Lung (tissue), 12 donors: ENCODE data around the gene DCUN1D4. TPM values are rescaled to one million over a fixed set of nuclear protein-coding genes. Genes with fewer than 3 reads are reported as not detected.

ENCODE experiments used
- ATAC-seq: fragments of 200-7000 bp; cut with Tn5 transposase; one replicate; pipeline ENCODE4 v1.9.1; 2020; ENCODE audit warnings: moderate number of reproducible peaks; ENCODE audit not compliant: insufficient read depth, low FRiP score
- DNase-seq, 3 donors: peaks; one replicate each; pipeline ENCODE4 v3.0.0-alpha.2; 2013 to 2017
- H3K27ac ChIP-seq, 2 donors: one replicate each; pipeline ENCODE4 v1.5.1; 2013; ENCODE audit warnings: mild to moderate bottlenecking in 2 of 2, moderate library complexity in 2 of 2, control low read depth in 1 of 2, inconsistent platforms in 1 of 2, low read depth in 1 of 2, low read length in 1 of 2
- H3K27me3 ChIP-seq, 3 donors: one replicate each; pipeline ENCODE4 v1.5.1; 2013; ENCODE audit warnings: low read length in 2 of 3; ENCODE audit not compliant: control insufficient read depth in 3 of 3, insufficient read depth in 3 of 3
- H3K36me3 ChIP-seq, 4 donors: one replicate each; pipeline ENCODE4 v1.5.1; 2013; ENCODE audit warnings: low read length in 4 of 4, mild to moderate bottlenecking in 1 of 4, moderate library complexity in 1 of 4; ENCODE audit not compliant: control insufficient read depth in 4 of 4, insufficient read depth in 4 of 4
- H3K4me1 ChIP-seq, 5 donors: one replicate each; pipeline ENCODE4 v1.5.1; 2013; ENCODE audit warnings: low read length in 5 of 5, mild to moderate bottlenecking in 2 of 5, moderate library complexity in 1 of 5; ENCODE audit not compliant: control insufficient read depth in 5 of 5, insufficient read depth in 5 of 5
- H3K4me3 ChIP-seq: one replicate; pipeline ENCODE4 v1.5.1; 2013; ENCODE audit warnings: mild to moderate bottlenecking, control low read depth, moderate library complexity
- H3K9ac ChIP-seq, 2 donors: one replicate each; pipeline ENCODE4 v1.5.1; 2013; ENCODE audit warnings: low read length in 2 of 2, control low read depth in 1 of 2; ENCODE audit not compliant: insufficient read depth in 1 of 2
- H3K9me3 ChIP-seq, 4 donors: one replicate each; pipeline ENCODE4 v1.5.1; 2013; ENCODE audit warnings: low read length in 3 of 4, mild to moderate bottlenecking in 1 of 4, moderate library complexity in 1 of 4; ENCODE audit not compliant: control insufficient read depth in 4 of 4, insufficient read depth in 3 of 4
- CTCF ChIP-seq: IDR thresholded peaks from 2 replicates; pipeline ENCODE4 v1.5.1; 2012; ENCODE audit warnings: mild to moderate bottlenecking; ENCODE audit errors: control extremely low read depth, extremely low read depth
- WGBS, 2 donors: extraction: QIAGEN DNeasy Blood & Tissue Kit; methylation state at CpG; one replicate each; pipeline ENCODE4 v1.1.7; 2013; 5-methylcytosine and 5-hydroxymethylcytosine counted together
- polyA plus RNA-seq, 2 donors: library from polyadenylated mRNA; stranded (reverse); fragments of 200-250 nt; gene quantifications; one replicate each; pipeline ENCODE4 v1.2.1, GENCODE V29; 2013
- total RNA-seq, 2 donors: library from RNA; depleted of rRNA in 1 of 2; stranded (reverse); fragments of >200 nt in 1 of 2; gene quantifications; one replicate each; pipeline ENCODE4 v1.2.1, GENCODE V29; 2014 to 2021
- donor health status: control.
- donor health status: control.
- donor health status: Bipolar disorder and iron deficiency.
- donor health status: healthy.
- donor health status: DM: yes; HTN: yes; CAD: no.

The DCUN1D4 gene
- total and polyA plus RNA-seq, 4 donors = 8.8 to 43.9 (median 18.3) TPM

GRCh38 chr4:51872283-51872997 lies 29.5 kb downstream of the DCUN1D4 start:
- 91 to 92% methylated on average over 9 of the region's 9 CpGs for WGBS, 2 donors
- DNase-seq (no peak), ATAC-seq (no peak)
- Histone ChIP-seq H3K9me3 (no peaks in the 10 kb centered on the region), H3K27me3 (no peaks in the 10 kb centered on the region), H3K27ac (no peak overlapping the region), H3K4me1 (no peaks in the 10 kb centered on the region), H3K9ac (no peak overlapping the region), H3K4me3 (no peak overlapping the region), H3K36me3 (peaks cover 13 to 45% (median 23%) of the 10 kb centered on the region in 4 donors)
- TF ChIP-seq CTCF = no peak

- DNase-seq (no peak), ATAC-seq (no peak)
- Histone ChIP-seq H3K36me3 (peaks cover 11 to 52% (median 25%) of the 10 kb centered on the region in 4 donors), H3K27ac (no peak overlapping the region), H3K9ac (no peak overlapping the region), H3K4me3 (no peak overlapping the region), H3K9me3 (no peaks in the 10 kb centered on the region), H3K27me3 (no peaks in the 10 kb centered on the region), H3K4me1 (no peaks in the 10 kb centered on the region)
- 90 to 94% methylated on average over 6 of the region's 6 CpGs for WGBS, 2 donors
- TF ChIP-seq CTCF = no peak
Measured at GRCh38 chr4:51874551-51874950, 31.6 kb downstream of the DCUN1D4 start.

- 93% methylated on average over 2 of the region's 2 CpGs for WGBS, 2 donors
- Histone ChIP-seq H3K9me3 (no peaks in the 10 kb centered on the region), H3K27ac (no peak overlapping the region), H3K4me1 (no peaks in the 10 kb centered on the region), H3K36me3 (peaks cover 9 to 52% (median 19%) of the 10 kb centered on the region in 4 donors), H3K27me3 (no peaks in the 10 kb centered on the region), H3K4me3 (no peak overlapping the region), H3K9ac (no peak overlapping the region)
- ATAC-seq (no peak), DNase-seq (no peak)
- no peak for TF ChIP-seq CTCF
Measured at GRCh38 chr4:51878431-51878830, 35.5 kb downstream of the DCUN1D4 start.
